K562 (cell line): Measurements from ENCODE around the gene EXOC4. TPM values are rescaled to one million over a fixed set of nuclear protein-coding genes. Genes with fewer than 3 reads are reported as not detected.
"Not testable (repeated sequence)": the region's sequence is repeated elsewhere in the genome, so short reads cannot be mapped to it uniquely, and the experiment has no call there.

Source experiments
- ATAC-seq: fragments of 200-7000 bp; cut with Tn5 transposase; 3 replicates; pipeline ENCODE4 v1.9.1; 2020; ENCODE audit warnings: moderate library complexity
- BruUV-seq: library from RNA; stranded (reverse); fragments of 400-500 nt; replicated peaks from 2 replicates; lab custom pipeline; 2021; lab: Mats Ljungman, UMichigan
- CTCF ChIA-PET: fragments of 300-600 bp; formaldehyde crosslinking; extraction: SDS; loops from one replicate; lab custom pipeline; 2021; ENCODE audit warnings: low intra/inter-chr PET ratio; lab: Yijun Ruan, JAX
- POLR2A ChIA-PET: fragments of 300-600, 350-650 bp; sonication (Branson Sonifier 250); formaldehyde crosslinking; extraction: SDS; loops from one replicate; lab custom pipeline; 2021; ENCODE audit warnings: antibody characterized with exemption, inconsistent platforms; lab: Yijun Ruan, JAX
- DNase-seq, 4 experiments: peaks; one replicate each; pipeline versions ENCODE4 v3.0.0 to v3.0.0-alpha.2; 2011 to 2018; ENCODE audit warnings: low spot score in 3 of 4, mixed read lengths in 3 of 4; ENCODE audit errors: extremely low read depth in 1 of 4
- FAIRE-seq: peaks from 2 replicates; lab custom pipeline; 2011; peaks lifted over from hg19 to GRCh38; lab: Jason Lieb, UNC
- H2AFZ ChIP-seq: 2 replicates; pipeline ENCODE4 v1.6.0; 2011; ENCODE audit warnings: low read depth, low read length, control low read depth, inconsistent platforms
- H3K27ac ChIP-seq: fragments of 200-600 bp; 3 replicates; pipeline ENCODE4 v1.8.0; 2011; ENCODE audit warnings: low read depth, mild to moderate bottlenecking, control low read depth, inconsistent platforms, low read length, moderate library complexity, mixed read lengths; ENCODE audit errors: extremely low read depth
- H3K27me3 ChIP-seq, 2 experiments: fragments of 300-600 bp in 1 of 2; 2 replicates in 1 of 2; 3 replicates in 1 of 2; pipeline versions ENCODE4 v1.6.0 to v1.8.0; 2011; ENCODE audit warnings: inconsistent platforms in 2 of 2, low read length in 2 of 2, mild to moderate bottlenecking in 1 of 2, mixed read lengths in 1 of 2, moderate library complexity in 1 of 2; ENCODE audit not compliant: control insufficient read depth in 2 of 2, insufficient read depth in 2 of 2
- H3K36me3 ChIP-seq: fragments of 300-600 bp; 3 replicates; pipeline ENCODE4 v1.8.0; 2011; ENCODE audit warnings: mild to moderate bottlenecking, low read length, inconsistent platforms; ENCODE audit not compliant: control insufficient read depth, insufficient read depth
- H3K4me1 ChIP-seq, 2 experiments: fragments of 200-600 bp in 1 of 2; replicated peaks in 1 of 2; 2 replicates in 1 of 2; 3 replicates in 1 of 2; pipeline versions ENCODE4 v1.5.1 to v1.8.0; 2011; ENCODE audit warnings: inconsistent platforms in 2 of 2, low read length in 2 of 2, mild to moderate bottlenecking in 1 of 2, mixed read lengths in 1 of 2, moderate library complexity in 1 of 2; ENCODE audit not compliant: control insufficient read depth in 2 of 2, insufficient read depth in 2 of 2
- H3K4me2 ChIP-seq: 2 replicates; pipeline ENCODE4 v1.6.1; 2011; ENCODE audit warnings: low read length, control low read depth, inconsistent platforms, mixed read lengths; ENCODE audit not compliant: insufficient read depth
- H3K4me3 ChIP-seq: fragments of 200-600 bp; sonication (generic), shearing (Covaris generic); 2 replicates; pipeline ENCODE4 v1.5.1; 2016; ENCODE audit warnings: control low read depth, inconsistent platforms
- H3K79me2 ChIP-seq: fragments of 200-600 bp; 3 replicates; pipeline ENCODE4 v1.8.0; 2011; ENCODE audit warnings: low read length, inconsistent platforms; ENCODE audit not compliant: control insufficient read depth, insufficient read depth
- H3K9ac ChIP-seq, 2 experiments: 2 replicates each; pipeline versions ENCODE4 v1.6.0 to v1.6.1; 2011; ENCODE audit warnings: low read depth in 2 of 2, low read length in 2 of 2, control low read depth in 1 of 2, inconsistent platforms in 1 of 2, mild to moderate bottlenecking in 1 of 2, mixed read lengths in 1 of 2; ENCODE audit not compliant: insufficient read depth in 1 of 2
- H3K9me1 ChIP-seq: one replicate; pipeline ENCODE4 v1.6.0; 2011; ENCODE audit warnings: inconsistent platforms, mild to moderate bottlenecking, low read length, moderate library complexity; ENCODE audit not compliant: control insufficient read depth, insufficient read depth
- H3K9me3 ChIP-seq: replicated peaks from 2 replicates; pipeline ENCODE4 v1.5.1; 2011; ENCODE audit warnings: low read depth, low read length, inconsistent platforms; ENCODE audit not compliant: control insufficient read depth, insufficient read depth
- H4K20me1 ChIP-seq: replicated peaks from 2 replicates; pipeline ENCODE4 v1.6.1; 2011; ENCODE audit warnings: low read length, inconsistent platforms, mixed read lengths; ENCODE audit not compliant: control insufficient read depth, insufficient read depth
- MBD1 ChIP-seq: fragments of 250-450 bp; sonication (Bioruptor Pico); IDR thresholded peaks from 2 replicates; pipeline ENCODE4 v1.8.0; 2022; ENCODE audit warnings: inconsistent platforms
- POLR3A ChIP-seq: IDR thresholded peaks from 2 replicates; pipeline ENCODE4 v1.6.1; 2011; ENCODE audit warnings: borderline replicate concordance, mild to moderate bottlenecking, moderate library complexity; ENCODE audit not compliant: insufficient read length, insufficient read depth; ENCODE audit errors: extremely low read depth
- RBM22 ChIP-seq: fragments of 200-400 bp; formaldehyde crosslinking; IDR thresholded peaks from 2 replicates; pipeline ENCODE4 v1.6.1; 2018; ENCODE audit warnings: low read length, low read depth; ENCODE audit not compliant: poor library complexity, severe bottlenecking
- STAT5A ChIP-seq: IDR thresholded peaks from 2 replicates; pipeline ENCODE4 v1.6.1; 2012; ENCODE audit warnings: low read length, inconsistent platforms, borderline replicate concordance
- ZNF146 ChIP-seq: IDR thresholded peaks from one replicate; pipeline ENCODE4 v1.6.1; 2018; ENCODE audit warnings: missing compliant biosample characterization; ENCODE audit not compliant: unreplicated experiment
- ZNF384 ChIP-seq: IDR thresholded peaks from 2 replicates; pipeline ENCODE4 v1.6.1; 2012; ENCODE audit warnings: low read depth, low read length, improper control_type of control experiment
- ZNF431 ChIP-seq: sonication (generic); formaldehyde crosslinking; IDR thresholded peaks from 2 replicates; pipeline ENCODE4 v1.8.0; 2022; ENCODE audit warnings: mild to moderate bottlenecking, missing genetic modification reagents
- WGBS: fragments of 100-300 bp; shearing (Covaris generic); methylation state at CpG from one replicate; pipeline ENCODE4 v1.1.6; 2016; ENCODE audit warnings: low coverage, mixed read lengths; ENCODE audit not compliant: insufficient coverage; ENCODE audit errors: missing lambda C conversion rate; 5-methylcytosine and 5-hydroxymethylcytosine counted together
- in situ Hi-C: fragments of 300-500 bp; cut with MboI; formaldehyde crosslinking; loops from 4 replicates; pipeline ENCODE4 v1.15.0; 2018; ENCODE audit warnings: inconsistent platforms, mixed read lengths
- intact Hi-C: fragments of 100-400 bp; cut with micrococcal nuclease; formaldehyde crosslinking; loops from 2 replicates; pipeline ENCODE4 v1.14.2; 2022
- polyA plus RNA-seq, 8 experiments: library from polyadenylated mRNA; depleted of rRNA in 4 of 8; stranded (reverse) in 5 of 8; unstranded in 3 of 8; fragments of >200 nt; fragmentation: Nextera tagmentation in 2 of 8; fragmentation: Illumina TruSeq in 1 of 8; extraction: Ambion mirVana in 2 of 8; extraction: Trizol in 1 of 8; gene quantifications; 2 replicates each; pipeline versions ENCODE4 v1.2.1 to v1.2.3, GENCODE V29; 2011 to 2014; ENCODE audit warnings: inconsistent platforms in 1 of 8, missing spikeins in 1 of 8
- total RNA-seq, 7 experiments: library from RNA; depleted of rRNA in 6 of 7; stranded (reverse); fragments of >200 nt in 6 of 7; fragmentation: Illumina TruSeq in 2 of 7; extraction: Trizol in 2 of 7; gene quantifications; 2 replicates each; pipeline versions ENCODE4 v1.2.1 to v1.2.3, GENCODE V29; 2011 to 2021; ENCODE audit warnings: low replicate concordance in 1 of 7
- TF ChIP-seq, protein P1 (sequence below): fragments of 200-800 bp; sonication (Bioruptor generic); IDR thresholded peaks from 2 replicates; pipeline ENCODE4 v1.6.1; 2016; ENCODE audit warnings: missing genetic modification characterization, missing compliant biosample characterization

Gene EXOC4
- total and polyA plus RNA-seq, 9 of the 15 experiments (the other 6 are each of a cell fraction or from before 2014, with no cell fraction given), result 18.5 to 73.1 (median 46.6) TPM

DNA sequence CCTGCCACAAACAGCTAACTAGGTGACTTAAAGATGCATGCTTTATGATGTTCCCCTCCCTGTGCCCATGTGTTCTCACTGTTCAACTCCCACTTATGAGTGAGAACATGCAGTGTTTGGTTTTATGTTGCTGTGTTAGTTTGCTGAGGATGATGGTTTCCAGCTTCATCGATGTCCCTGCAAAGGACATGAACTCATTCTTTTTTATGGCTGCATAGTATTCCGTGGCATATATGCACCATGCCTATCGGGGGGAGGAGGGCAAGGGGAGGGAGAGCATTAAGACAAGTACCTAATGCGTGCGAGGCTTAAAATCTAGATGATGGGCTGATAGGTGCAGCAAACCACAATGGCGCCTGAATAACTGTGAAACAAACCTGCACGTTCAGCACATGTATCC lies 741.2 kb downstream of the EXOC4 start:
- H3K9ac ChIP-seq, H3K9me1 ChIP-seq, in situ Hi-C loops, BruUV-seq, H3K4me2 ChIP-seq, intact Hi-C loops, H3K79me2 ChIP-seq, H3K27me3 ChIP-seq, H3K9me3 ChIP-seq, CTCF ChIA-PET, H4K20me1 ChIP-seq, H3K27ac ChIP-seq, H3K36me3 ChIP-seq, H3K4me1 ChIP-seq, ATAC-seq, FAIRE-seq, H3K4me3 ChIP-seq, H2AFZ ChIP-seq, DNase-seq: not testable (repeated sequence)
- peak; percentile 74 for TF ChIP-seq ZNF146 (CRISPR knock-in tag)
- WGBS, result 34% methylated on average over 7 of the region's 7 CpGs
- POLR2A ChIA-PET, result interaction anchor here (0.6 to 1.0 kb wide), 2 partner anchors 9 to 733 kb away, joined by 3 read pairs; no protein-coding TSS in a partner anchor

DNA sequence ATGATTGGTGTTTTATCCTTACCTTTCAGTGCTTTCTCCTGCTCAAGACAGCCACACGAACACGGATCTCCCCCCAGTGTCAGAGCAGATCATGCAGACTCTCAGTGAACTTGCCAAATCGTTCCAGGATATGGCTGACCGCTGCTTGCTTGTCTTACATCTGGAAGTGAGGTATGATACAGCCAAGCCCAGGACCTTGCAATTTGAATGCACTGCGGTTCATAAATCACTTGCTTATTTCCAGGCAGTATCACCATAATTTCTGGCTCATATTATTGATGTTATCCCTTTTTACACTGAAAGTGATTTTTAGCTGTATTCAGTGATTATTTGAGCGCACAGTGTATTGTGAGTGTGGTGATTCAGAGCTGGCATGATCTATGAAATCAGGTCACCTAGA lies 744.6 kb downstream of the EXOC4 start:
- H2AFZ ChIP-seq, result no peak overlapping the region
- H3K4me3 ChIP-seq, result no peak overlapping the region
- WGBS, result 45% methylated on average over 6 of the region's 6 CpGs
- H3K4me1 ChIP-seq, result no peaks in the 10 kb centered on the region
- DNase-seq, result no peak
- no peak overlapping the region for H3K9ac ChIP-seq
- H3K36me3 ChIP-seq, result no peaks in the 10 kb centered on the region
- H3K9me1 ChIP-seq, result no peaks in the 10 kb centered on the region
- no peak overlapping the region for H3K4me2 ChIP-seq
- no peaks in the 10 kb centered on the region for H3K79me2 ChIP-seq
- intact Hi-C loops (no loop called here), in situ Hi-C loops (no loop called here)
- no peak overlapping the region for H3K27ac ChIP-seq
- FAIRE-seq, result no peak
- no peaks in the 10 kb centered on the region for H3K27me3 ChIP-seq
- no peaks in the 10 kb centered on the region for H3K9me3 ChIP-seq
- ATAC-seq, result no peak
- ChIA-PET CTCF (no interaction called here), POLR2A (interaction anchor here (0.6 to 1.0 kb wide), 2 partner anchors 14 to 215 kb away, joined by 3 to 4 read pairs; no protein-coding TSS in a partner anchor)
- BruUV-seq, result no TSS peak
- H4K20me1 ChIP-seq, result no peaks in the 10 kb centered on the region
- TF ChIP-seq RBM22 (no peak), MBD1 (CRISPR knock-in tag) (no peak), ZNF384 (no peak), ZNF431 (no peak), POLR3A (no peak), STAT5A (no peak)
- TF ChIP-seq, protein P1, sequence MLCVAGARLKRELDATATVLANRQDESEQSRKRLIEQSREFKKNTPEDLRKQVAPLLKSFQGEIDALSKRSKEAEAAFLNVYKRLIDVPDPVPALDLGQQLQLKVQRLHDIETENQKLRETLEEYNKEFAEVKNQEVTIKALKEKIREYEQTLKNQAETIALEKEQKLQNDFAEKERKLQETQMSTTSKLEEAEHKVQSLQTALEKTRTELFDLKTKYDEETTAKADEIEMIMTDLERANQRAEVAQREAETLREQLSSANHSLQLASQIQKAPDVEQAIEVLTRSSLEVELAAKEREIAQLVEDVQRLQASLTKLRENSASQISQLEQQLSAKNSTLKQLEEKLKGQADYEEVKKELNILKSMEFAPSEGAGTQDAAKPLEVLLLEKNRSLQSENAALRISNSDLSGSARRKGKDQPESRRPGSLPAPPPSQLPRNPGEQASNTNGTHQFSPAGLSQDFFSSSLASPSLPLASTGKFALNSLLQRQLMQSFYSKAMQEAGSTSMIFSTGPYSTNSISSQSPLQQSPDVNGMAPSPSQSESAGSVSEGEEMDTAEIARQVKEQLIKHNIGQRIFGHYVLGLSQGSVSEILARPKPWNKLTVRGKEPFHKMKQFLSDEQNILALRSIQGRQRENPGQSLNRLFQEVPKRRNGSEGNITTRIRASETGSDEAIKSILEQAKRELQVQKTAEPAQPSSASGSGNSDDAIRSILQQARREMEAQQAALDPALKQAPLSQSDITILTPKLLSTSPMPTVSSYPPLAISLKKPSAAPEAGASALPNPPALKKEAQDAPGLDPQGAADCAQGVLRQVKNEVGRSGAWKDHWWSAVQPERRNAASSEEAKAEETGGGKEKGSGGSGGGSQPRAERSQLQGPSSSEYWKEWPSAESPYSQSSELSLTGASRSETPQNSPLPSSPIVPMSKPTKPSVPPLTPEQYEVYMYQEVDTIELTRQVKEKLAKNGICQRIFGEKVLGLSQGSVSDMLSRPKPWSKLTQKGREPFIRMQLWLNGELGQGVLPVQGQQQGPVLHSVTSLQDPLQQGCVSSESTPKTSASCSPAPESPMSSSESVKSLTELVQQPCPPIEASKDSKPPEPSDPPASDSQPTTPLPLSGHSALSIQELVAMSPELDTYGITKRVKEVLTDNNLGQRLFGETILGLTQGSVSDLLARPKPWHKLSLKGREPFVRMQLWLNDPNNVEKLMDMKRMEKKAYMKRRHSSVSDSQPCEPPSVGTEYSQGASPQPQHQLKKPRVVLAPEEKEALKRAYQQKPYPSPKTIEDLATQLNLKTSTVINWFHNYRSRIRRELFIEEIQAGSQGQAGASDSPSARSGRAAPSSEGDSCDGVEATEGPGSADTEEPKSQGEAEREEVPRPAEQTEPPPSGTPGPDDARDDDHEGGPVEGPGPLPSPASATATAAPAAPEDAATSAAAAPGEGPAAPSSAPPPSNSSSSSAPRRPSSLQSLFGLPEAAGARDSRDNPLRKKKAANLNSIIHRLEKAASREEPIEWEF (CRISPR knock-in tag), result no peak
